ENCODE measurements around the gene SRPRB. TPM values are rescaled to one million over a fixed set of nuclear protein-coding genes. Genes with fewer than 3 reads are reported as not detected.
A peak's percentile ranks its signal among the peaks of the same experiment; 100 is the strongest.
"Not testable (repeated sequence)": the region's sequence is repeated elsewhere in the genome, so short reads cannot be mapped to it uniquely, and the experiment has no call there.

SRPRB gene
- total RNA-seq, 1 donor from 2014 or later, result 61.5 TPM

DNA sequence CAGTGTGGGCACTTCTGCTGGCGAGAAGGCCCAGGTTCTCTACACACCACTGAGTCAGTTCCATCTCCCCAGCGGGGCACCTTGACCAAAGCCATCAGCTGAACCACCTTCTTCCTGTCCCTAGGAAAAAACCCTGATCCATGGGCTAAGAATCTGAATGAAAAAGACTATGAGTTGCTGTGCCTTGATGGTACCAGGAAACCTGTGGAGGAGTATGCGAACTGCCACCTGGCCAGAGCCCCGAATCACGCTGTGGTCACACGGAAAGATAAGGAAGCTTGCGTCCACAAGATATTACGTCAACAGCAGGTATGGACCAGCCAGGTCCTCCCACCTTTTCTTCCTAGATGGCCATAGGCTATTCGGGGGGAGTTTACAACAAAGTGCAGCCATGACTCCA, 30.3 kb upstream of the SRPRB start:
- TF ChIP-seq, protein P1, sequence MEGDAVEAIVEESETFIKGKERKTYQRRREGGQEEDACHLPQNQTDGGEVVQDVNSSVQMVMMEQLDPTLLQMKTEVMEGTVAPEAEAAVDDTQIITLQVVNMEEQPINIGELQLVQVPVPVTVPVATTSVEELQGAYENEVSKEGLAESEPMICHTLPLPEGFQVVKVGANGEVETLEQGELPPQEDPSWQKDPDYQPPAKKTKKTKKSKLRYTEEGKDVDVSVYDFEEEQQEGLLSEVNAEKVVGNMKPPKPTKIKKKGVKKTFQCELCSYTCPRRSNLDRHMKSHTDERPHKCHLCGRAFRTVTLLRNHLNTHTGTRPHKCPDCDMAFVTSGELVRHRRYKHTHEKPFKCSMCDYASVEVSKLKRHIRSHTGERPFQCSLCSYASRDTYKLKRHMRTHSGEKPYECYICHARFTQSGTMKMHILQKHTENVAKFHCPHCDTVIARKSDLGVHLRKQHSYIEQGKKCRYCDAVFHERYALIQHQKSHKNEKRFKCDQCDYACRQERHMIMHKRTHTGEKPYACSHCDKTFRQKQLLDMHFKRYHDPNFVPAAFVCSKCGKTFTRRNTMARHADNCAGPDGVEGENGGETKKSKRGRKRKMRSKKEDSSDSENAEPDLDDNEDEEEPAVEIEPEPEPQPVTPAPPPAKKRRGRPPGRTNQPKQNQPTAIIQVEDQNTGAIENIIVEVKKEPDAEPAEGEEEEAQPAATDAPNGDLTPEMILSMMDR (conservative IDR thresholded peaks at IDR 0.05), result no peak
- H3K9me3 Mint-ChIP-seq, result peaks cover 3% of the 10 kb centered on the region
- no peak for DNase-seq (ENCODE audit: low read depth, low spot score)
- no peaks in the 10 kb centered on the region for H3K4me1 Mint-ChIP-seq
- H3K27me3 Mint-ChIP-seq (ENCODE audit: low read depth), result peaks cover 10% of the 10 kb centered on the region
- H3K36me3 Mint-ChIP-seq (ENCODE audit: low read depth), result no peaks in the 10 kb centered on the region
- no peak overlapping the region for H3K27ac Mint-ChIP-seq (ENCODE audit: unreplicated experiment)
- no peak overlapping the region for H3K4me3 Mint-ChIP-seq

DNA sequence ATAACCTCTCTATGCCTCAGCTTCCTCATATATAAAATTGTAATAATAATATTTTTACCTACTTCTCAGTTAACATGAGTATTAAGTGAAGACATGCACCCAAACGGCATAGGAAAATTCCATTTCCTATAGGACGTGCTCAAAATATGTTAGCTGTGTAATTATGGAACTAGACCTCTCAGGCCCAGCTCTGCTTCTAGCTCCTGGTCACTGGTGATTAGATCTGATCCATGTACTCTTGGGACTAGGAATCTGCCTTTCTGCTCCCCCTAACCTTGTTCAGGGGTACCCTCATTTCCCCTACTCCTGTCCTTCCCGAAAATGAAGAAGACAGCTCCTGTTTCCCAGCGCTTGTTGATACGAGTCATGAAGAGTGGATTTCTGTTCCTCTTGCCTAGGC, 29.8 kb upstream of the SRPRB start:
- TF ChIP-seq, protein P1 (conservative IDR thresholded peaks at IDR 0.05), result no peak
- Mint-ChIP-seq H3K4me1 (no peaks in the 10 kb centered on the region), H3K9me3 (peaks cover 3% of the 10 kb centered on the region), H3K4me3 (no peak overlapping the region), H3K27me3 (ENCODE audit: low read depth) (peaks cover 10% of the 10 kb centered on the region), H3K36me3 (ENCODE audit: low read depth) (no peaks in the 10 kb centered on the region), H3K27ac (ENCODE audit: unreplicated experiment) (peak overlapping the region; percentile 39)
- DNase-seq (ENCODE audit: low read depth, low spot score), result no peak

DNA sequence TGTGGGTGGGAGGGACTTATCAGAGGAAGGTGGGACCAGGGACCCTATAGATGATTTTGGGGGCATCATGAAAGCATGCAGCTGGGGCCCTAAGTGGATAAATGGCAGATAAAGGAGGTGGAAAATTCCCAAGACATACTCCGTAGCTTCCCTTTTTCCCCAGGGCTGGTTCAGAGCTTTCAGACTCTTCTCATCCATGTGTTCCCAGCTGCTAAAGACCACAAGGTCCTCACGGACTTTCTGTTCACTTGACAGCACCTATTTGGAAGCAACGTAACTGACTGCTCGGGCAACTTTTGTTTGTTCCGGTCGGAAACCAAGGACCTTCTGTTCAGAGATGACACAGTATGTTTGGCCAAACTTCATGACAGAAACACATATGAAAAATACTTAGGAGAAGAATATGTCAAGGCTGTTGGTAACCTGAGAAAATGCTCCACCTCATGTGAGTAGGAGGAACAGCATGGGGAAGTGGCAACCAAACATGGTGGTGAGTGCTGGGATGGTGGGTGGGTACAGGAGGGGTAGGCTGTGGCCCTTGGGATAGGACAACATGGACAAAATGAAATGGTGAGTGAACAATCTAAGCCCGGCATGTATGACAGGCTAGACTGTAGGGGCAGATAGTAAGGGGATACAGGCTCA, 28.7 kb upstream of the SRPRB start:
- no peaks in the 10 kb centered on the region for H3K4me1 Mint-ChIP-seq
- no peak for DNase-seq (ENCODE audit: low read depth, low spot score)
- peaks cover 3% of the 10 kb centered on the region for H3K9me3 Mint-ChIP-seq
- no peak overlapping the region for H3K27ac Mint-ChIP-seq (ENCODE audit: unreplicated experiment)
- no peaks in the 10 kb centered on the region for H3K36me3 Mint-ChIP-seq (ENCODE audit: low read depth)
- H3K4me3 Mint-ChIP-seq, result no peak overlapping the region
- TF ChIP-seq, protein P1 (conservative IDR thresholded peaks at IDR 0.05), result no peak
- H3K27me3 Mint-ChIP-seq (ENCODE audit: low read depth), result peaks cover 10% of the 10 kb centered on the region

DNA sequence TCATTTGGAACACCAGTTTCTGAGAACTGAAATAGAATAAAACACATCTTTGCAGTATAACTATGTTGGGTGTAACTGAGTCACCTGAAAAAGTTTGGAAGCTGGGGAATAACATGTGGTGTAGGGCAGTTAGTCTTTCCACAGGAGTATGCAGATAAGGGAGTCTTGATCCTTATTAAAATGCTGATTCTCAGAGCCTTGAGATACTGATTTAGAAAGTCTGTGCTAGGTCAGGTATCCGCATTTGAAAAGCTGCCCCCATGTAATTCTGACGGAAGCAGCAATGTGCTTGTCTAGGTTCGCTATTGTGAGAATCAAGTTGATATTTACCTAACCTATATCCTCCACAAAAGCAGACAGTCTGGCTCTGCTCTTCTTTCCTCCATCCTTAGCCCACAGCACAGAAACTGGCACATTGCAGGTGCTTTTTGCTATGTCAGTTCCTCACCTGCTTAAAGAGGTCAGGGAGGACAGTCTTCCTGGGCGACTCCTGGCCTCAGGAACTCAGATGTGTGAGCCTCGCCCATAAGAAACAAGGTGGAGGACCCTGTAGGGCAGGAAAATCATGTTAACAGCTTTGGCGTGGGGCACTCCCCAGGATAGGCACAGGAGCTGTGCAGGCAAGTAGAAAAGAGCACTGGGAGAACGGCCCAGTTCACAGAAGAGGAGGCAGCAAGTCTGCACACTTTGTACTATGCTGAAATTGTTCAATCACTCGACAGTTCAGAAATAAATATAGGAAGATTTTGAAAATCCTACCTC, 27.6 kb upstream of the SRPRB start:
- no peak for DNase-seq (ENCODE audit: low read depth, low spot score)
- Mint-ChIP-seq H3K4me1 (no peaks in the 10 kb centered on the region), H3K27me3 (ENCODE audit: low read depth) (peaks cover 10% of the 10 kb centered on the region), H3K27ac (ENCODE audit: unreplicated experiment) (no peak overlapping the region), H3K36me3 (ENCODE audit: low read depth) (peaks cover 3% of the 10 kb centered on the region), H3K9me3 (peaks cover 3% of the 10 kb centered on the region), H3K4me3 (no peak overlapping the region)
- TF ChIP-seq, protein P1 (conservative IDR thresholded peaks at IDR 0.05), result no peak

DNA sequence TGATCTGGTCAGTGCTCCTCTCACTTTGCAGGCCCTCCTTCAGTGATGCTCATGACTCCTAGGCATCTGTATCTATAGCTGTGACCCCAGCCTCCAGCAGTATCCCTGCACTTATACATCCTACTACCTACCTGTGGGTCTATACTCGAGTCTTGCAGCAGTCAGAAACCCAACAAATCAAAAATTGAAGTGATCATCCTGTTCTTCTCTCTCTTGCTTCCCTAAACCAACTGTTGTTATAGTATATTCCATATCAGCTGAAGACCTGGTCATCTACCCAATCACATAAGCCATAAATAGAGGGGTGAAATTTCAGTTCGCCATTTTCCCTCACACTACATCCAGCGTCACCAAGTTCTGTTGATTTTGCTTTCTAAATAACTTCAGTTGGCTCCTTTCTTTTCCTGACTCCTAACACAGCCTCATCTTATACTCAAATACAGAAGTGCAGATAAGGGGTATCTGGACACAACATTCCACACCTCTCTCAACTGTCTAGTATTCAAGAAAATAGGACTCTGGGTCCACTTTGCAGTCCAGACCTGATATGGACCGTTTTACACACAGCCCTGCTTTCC, 25.9 kb upstream of the SRPRB start:
- Mint-ChIP-seq H3K4me3 (no peak overlapping the region), H3K9me3 (no peaks in the 10 kb centered on the region), H3K4me1 (no peaks in the 10 kb centered on the region), H3K36me3 (ENCODE audit: low read depth) (peaks cover 3% of the 10 kb centered on the region), H3K27me3 (ENCODE audit: low read depth) (peaks cover 10% of the 10 kb centered on the region), H3K27ac (ENCODE audit: unreplicated experiment) (no peak overlapping the region)
- no peak for DNase-seq (ENCODE audit: low read depth, low spot score)
- TF ChIP-seq, protein P1 (conservative IDR thresholded peaks at IDR 0.05), result no peak

DNA sequence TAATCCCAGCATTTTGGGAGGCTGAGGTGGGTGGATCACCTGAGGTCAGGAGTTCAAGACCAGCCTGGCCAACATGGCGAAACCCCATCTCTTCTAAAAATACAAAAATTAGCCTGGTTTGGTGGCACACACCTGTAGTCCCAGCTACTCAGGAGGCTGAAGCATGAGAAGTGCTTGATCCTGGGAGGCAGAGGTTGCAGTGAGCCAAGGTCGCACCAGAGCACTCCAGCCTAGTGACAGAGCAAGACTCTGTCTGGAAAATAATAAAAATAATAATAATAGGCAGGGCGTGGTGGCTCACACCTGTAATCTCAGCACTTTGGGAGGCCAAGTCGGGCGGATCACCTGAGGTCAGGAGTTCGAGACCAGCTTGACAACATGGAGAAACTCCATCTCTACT, 24.9 kb upstream of the SRPRB start:
- not testable (repeated sequence) for H3K4me1 Mint-ChIP-seq; H3K36me3 Mint-ChIP-seq (ENCODE audit: low read depth); H3K9me3 Mint-ChIP-seq; H3K4me3 Mint-ChIP-seq; DNase-seq (ENCODE audit: low read depth, low spot score); H3K27ac Mint-ChIP-seq (ENCODE audit: unreplicated experiment)
- H3K27me3 Mint-ChIP-seq (ENCODE audit: low read depth), result peaks cover 10% of the 10 kb centered on the region

Data from neural crest cell (in vitro differentiated cells).